Activated T-helper 1 cell treated with Interleukin-2 at 50 U/mL for 16 hours (primary cell): ENCODE results near the gene CCDC7.
"Not testable (repeated sequence)": the region's sequence is repeated elsewhere in the genome, so short reads cannot be mapped to it uniquely, and the experiment has no call there.

Source experiments
- DNase-seq: peaks from one replicate; pipeline ENCODE4 v3.0.0-alpha.2; 2020; ENCODE audit warnings: low read depth

CCDC7 gene

GRCh38 chr10:32454148-32454547, 8.2 kb downstream of the CCDC7 start:
- no peak for DNase-seq

GRCh38 chr10:32459051-32459698, 13.2 kb downstream of the CCDC7 start:
- DNase-seq, result peak; percentile 17

GRCh38 chr10:32461203-32461602, 15.3 kb downstream of the CCDC7 start:
- DNase-seq, result no peak

- no peak for DNase-seq
Observed at GRCh38 chr10:32471232-32471631, 25.3 kb downstream of the CCDC7 start.

- no peak for DNase-seq
Observed at GRCh38 chr10:32477499-32477898, 31.6 kb downstream of the CCDC7 start.

GRCh38 chr10:32481606-32482005, 35.7 kb downstream of the CCDC7 start:
- no peak for DNase-seq

- not testable (repeated sequence) for DNase-seq
Observed at GRCh38 chr10:32483019-32483502, 37.1 kb downstream of the CCDC7 start.

GRCh38 chr10:32488038-32488437, 42.1 kb downstream of the CCDC7 start:
- not testable (repeated sequence) for DNase-seq

- no peak for DNase-seq
Observed at GRCh38 chr10:32489158-32489557, 43.2 kb downstream of the CCDC7 start.

- no peak for DNase-seq
Observed at GRCh38 chr10:32489901-32490300, 44.0 kb downstream of the CCDC7 start.

- DNase-seq, result not testable (repeated sequence)
Observed at GRCh38 chr10:32494562-32494961, 48.6 kb downstream of the CCDC7 start.

GRCh38 chr10:32500136-32500535, 54.2 kb downstream of the CCDC7 start:
- DNase-seq, result not testable (repeated sequence)

- no peak for DNase-seq
Observed at GRCh38 chr10:32501906-32502305, 56.0 kb downstream of the CCDC7 start.

GRCh38 chr10:32505762-32506420, 60.0 kb downstream of the CCDC7 start:
- not testable (repeated sequence) for DNase-seq

- no peak for DNase-seq
Observed at GRCh38 chr10:32511599-32511998, 65.7 kb downstream of the CCDC7 start.

GRCh38 chr10:32516567-32517495, 70.9 kb downstream of the CCDC7 start:
- DNase-seq, result no peak

- no peak for DNase-seq
Observed at GRCh38 chr10:32530231-32530630, 84.3 kb downstream of the CCDC7 start.

- DNase-seq, result no peak
Observed at GRCh38 chr10:32538256-32538655, 92.3 kb downstream of the CCDC7 start.

- no peak for DNase-seq
Observed at GRCh38 chr10:32540691-32541470, 94.9 kb downstream of the CCDC7 start.

- no peak for DNase-seq
Observed at GRCh38 chr10:32548208-32548607, 102.3 kb downstream of the CCDC7 start.

GRCh38 chr10:32556783-32557395, 110.9 kb downstream of the CCDC7 start:
- DNase-seq, result no peak
